Uterus (tissue), 4 donors: ENCODE data around the gene BIK. TPM values are rescaled to one million over a fixed set of nuclear protein-coding genes. Genes with fewer than 3 reads are reported as not detected.

Source experiments
- DNase-seq, 2 donors: peaks; one replicate each; pipeline ENCODE4 v3.0.0-alpha.2; 2019 to 2020
- H3K27ac ChIP-seq, 2 donors: fragments of 200-600 bp; sonication (generic); 1 replicate in 1 of 2; 2 replicates in 1 of 2; pipeline ENCODE4 v1.5.1; 2016 to 2018
- H3K27me3 ChIP-seq, 2 donors: fragments of 200-600 bp; sonication (generic); one replicate each; pipeline ENCODE4 v1.5.1; 2018 to 2019; ENCODE audit warnings: control low read depth in 1 of 2
- H3K36me3 ChIP-seq, 2 donors: fragments of 200-600 bp; sonication (generic); one replicate each; pipeline ENCODE4 v1.5.1; 2019; ENCODE audit warnings: control low read depth in 1 of 2
- H3K4me1 ChIP-seq, 2 donors: fragments of 200-600 bp; sonication (generic); one replicate each; pipeline ENCODE4 v1.5.1; 2018 to 2019; ENCODE audit warnings: control low read depth in 1 of 2
- H3K4me3 ChIP-seq, 2 donors: fragments of 200-600 bp; sonication (generic); 1 replicate in 1 of 2; 2 replicates in 1 of 2; pipeline ENCODE4 v1.5.1; 2018 to 2019; ENCODE audit warnings: mild to moderate bottlenecking in 1 of 2
- H3K9me3 ChIP-seq, 2 donors: fragments of 200-600 bp; sonication (generic); one replicate each; pipeline ENCODE4 v1.5.1; 2019; ENCODE audit warnings: control low read depth in 1 of 2
- POLR2A ChIP-seq, 2 donors: fragments of 450-650 bp; IDR thresholded peaks; one replicate each; pipeline ENCODE4 v1.6.1; 2016; ENCODE audit warnings: antibody characterized with exemption in 2 of 2, mild to moderate bottlenecking in 1 of 2, moderate library complexity in 1 of 2
- intact Hi-C: fragments of 100-400 bp; cut with DNase I; formaldehyde crosslinking; loops from one replicate; pipeline ENCODE4 v1.15.1; 2023; ENCODE audit warnings: low total_unique reads
- total RNA-seq, 4 donors: library from RNA; depleted of rRNA in 3 of 4; stranded (reverse); fragments of >200 nt in 3 of 4; gene quantifications; one replicate each; pipeline versions ENCODE4 v1.1.0 to v1.2.4, GENCODE V29; 2014 to 2023
- TF ChIP-seq, protein P1 (sequence below), 4 experiments: fragments of 200-600 bp in 2 of 4; fragments of 450-650 bp in 2 of 4; sonication (generic) in 2 of 4; IDR thresholded peaks; one replicate each; pipeline ENCODE4 v1.5.1; 2016 to 2019; ENCODE audit warnings: antibody characterized with exemption in 4 of 4, mild to moderate bottlenecking in 2 of 4, moderate library complexity in 1 of 4
- donor health status: DM: yes; HTN: yes; CAD: no.

The BIK gene
- total RNA-seq, 4 donors from 2014 or later = 0.49 to 0.77 (median 0.76) TPM; not detected in 1

DNA sequence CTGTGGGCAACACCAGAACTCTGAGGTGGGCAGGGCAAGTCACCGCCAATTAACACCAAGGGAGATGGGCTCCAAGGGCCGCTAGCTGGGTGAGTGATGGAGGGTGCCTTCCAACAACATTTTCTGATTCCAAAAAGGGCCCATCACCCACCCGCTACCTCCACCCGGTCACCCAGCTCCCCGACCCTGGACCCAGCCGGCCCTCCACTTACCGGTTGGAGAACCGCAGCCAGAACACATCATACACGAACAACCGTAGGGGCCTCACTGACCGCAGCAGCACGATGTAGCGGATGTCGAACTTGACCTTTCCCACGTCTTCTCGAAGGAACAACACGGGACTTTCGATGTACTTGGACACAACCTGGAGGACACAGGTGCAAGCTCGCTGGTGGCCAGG, 61.6 kb downstream of the BIK start:
- Histone ChIP-seq H3K27ac (no peak overlapping the region), H3K9me3 (no peaks in the 10 kb centered on the region), H3K4me1 (no peaks in the 10 kb centered on the region), H3K4me3 (no peak overlapping the region), H3K27me3 (no peaks in the 10 kb centered on the region), H3K36me3 (no peaks in the 10 kb centered on the region)
- intact Hi-C loops = no loop called here
- no peak for TF ChIP-seq POLR2A (IDR thresholded peaks at IDR 0.05)
- TF ChIP-seq, protein P1, sequence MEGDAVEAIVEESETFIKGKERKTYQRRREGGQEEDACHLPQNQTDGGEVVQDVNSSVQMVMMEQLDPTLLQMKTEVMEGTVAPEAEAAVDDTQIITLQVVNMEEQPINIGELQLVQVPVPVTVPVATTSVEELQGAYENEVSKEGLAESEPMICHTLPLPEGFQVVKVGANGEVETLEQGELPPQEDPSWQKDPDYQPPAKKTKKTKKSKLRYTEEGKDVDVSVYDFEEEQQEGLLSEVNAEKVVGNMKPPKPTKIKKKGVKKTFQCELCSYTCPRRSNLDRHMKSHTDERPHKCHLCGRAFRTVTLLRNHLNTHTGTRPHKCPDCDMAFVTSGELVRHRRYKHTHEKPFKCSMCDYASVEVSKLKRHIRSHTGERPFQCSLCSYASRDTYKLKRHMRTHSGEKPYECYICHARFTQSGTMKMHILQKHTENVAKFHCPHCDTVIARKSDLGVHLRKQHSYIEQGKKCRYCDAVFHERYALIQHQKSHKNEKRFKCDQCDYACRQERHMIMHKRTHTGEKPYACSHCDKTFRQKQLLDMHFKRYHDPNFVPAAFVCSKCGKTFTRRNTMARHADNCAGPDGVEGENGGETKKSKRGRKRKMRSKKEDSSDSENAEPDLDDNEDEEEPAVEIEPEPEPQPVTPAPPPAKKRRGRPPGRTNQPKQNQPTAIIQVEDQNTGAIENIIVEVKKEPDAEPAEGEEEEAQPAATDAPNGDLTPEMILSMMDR (IDR thresholded peaks at IDR 0.05) = no peak
- no peak for DNase-seq

DNA sequence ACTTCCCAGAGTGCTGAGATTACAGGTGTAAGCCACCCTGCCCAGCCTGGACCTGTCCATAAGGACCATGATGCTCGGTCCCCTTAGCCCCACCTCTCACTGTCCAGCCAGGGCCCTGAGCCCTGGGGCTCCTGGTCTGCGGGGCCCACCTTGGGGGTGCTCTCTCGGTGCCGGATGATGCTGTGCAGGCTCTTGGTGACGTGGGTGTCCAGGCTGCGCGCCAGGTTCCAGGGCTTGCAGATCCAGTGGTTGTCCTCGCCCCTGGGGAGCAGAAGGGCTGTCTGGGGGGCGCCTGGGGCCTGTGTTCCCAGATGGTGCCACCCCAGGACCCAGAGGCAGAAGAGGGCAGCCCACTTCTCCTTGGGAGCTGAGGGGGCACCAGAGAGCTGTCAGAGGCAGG, 63.0 kb downstream of the BIK start:
- TF ChIP-seq POLR2A (IDR thresholded peaks at IDR 0.05) = no peak
- TF ChIP-seq, protein P1 (IDR thresholded peaks at IDR 0.05) = no peak
- Histone ChIP-seq H3K4me3 (no peak overlapping the region), H3K27ac (no peak overlapping the region), H3K36me3 (no peaks in the 10 kb centered on the region), H3K4me1 (no peaks in the 10 kb centered on the region), H3K27me3 (no peaks in the 10 kb centered on the region), H3K9me3 (no peaks in the 10 kb centered on the region)
- DNase-seq = no peak
- intact Hi-C loops = no loop called here

DNA sequence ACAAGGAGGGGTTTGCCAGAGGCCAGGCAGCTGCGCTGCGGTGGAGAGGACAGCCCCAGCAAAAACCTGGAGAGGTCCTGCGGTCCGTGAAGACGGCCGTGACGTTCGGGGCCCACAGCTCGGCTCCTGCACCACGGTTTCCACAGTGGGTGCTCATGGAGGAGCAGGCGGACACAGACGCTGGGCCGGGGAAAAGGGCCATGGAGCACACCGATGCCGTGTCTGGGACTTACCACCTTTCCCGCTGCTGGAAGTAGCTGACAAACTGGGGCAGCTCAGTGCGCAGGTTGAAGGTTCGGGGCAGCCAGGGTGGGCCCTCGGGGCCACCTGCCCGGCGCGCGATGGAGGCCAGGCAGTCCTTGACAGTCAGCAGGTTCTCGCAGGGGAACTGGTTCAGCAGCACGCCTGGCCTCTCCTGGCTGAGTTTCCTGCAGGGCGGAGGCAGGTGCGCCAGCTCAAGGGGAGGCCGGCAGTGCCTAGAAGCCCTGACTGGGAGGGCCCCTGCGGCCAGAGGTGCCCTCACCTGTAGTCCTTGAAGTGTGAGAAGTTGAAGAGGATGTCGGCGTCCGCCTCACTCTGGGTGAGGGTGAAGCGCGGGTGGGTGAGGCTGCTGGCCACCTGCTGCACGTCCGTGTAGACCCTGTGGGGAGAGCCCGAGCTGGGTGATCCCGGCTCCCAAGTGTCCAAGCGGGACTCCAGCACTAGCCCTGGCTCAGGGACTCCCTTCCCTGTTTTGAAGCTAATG, 63.6 kb downstream of the BIK start:
- TF ChIP-seq POLR2A (IDR thresholded peaks at IDR 0.05) = no peak
- TF ChIP-seq, protein P1 (IDR thresholded peaks at IDR 0.05) = no peak
- no peak overlapping the region for H3K4me3 ChIP-seq
- no peaks in the 10 kb centered on the region for H3K9me3 ChIP-seq
- no peaks in the 10 kb centered on the region for H3K4me1 ChIP-seq
- no peaks in the 10 kb centered on the region for H3K36me3 ChIP-seq
- intact Hi-C loops = no loop called here
- no peaks in the 10 kb centered on the region for H3K27me3 ChIP-seq
- no peak overlapping the region for H3K27ac ChIP-seq
- DNase-seq = no peak

DNA sequence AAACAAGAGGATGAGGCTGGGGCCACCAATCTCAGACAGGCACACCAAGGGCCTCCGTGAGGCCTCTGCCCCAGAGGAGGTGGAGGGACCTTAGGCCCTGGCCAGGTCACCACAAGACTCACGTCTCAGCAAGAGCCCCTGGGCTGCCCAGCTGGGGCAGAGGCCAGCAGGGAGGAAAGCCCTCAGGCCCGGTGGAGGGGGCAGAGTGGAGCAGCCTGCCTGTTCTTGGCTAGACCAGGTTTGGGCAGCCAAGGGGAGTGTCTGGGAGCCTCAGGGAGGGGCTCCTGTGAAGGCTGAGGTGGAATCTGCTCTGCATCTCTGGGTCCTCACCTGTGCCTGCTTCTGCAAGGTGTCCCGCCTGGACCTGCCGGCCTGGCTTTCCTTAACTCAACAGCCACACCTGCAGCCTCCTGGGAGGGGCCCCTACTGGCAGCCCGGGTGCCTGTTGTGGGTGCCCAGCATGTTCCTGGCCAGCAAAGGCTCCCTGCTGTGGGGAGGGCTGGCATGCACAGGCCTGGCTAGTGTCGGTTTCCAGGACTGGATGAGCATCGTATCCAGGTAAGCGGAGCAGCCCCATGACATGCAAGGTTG, 64.5 kb downstream of the BIK start:
- H3K4me3 ChIP-seq = no peak overlapping the region
- H3K9me3 ChIP-seq = no peaks in the 10 kb centered on the region
- H3K27ac ChIP-seq = no peak overlapping the region
- H3K27me3 ChIP-seq = no peaks in the 10 kb centered on the region
- H3K4me1 ChIP-seq = no peaks in the 10 kb centered on the region
- no peak for DNase-seq
- H3K36me3 ChIP-seq = no peaks in the 10 kb centered on the region
- intact Hi-C loops = no loop called here
- TF ChIP-seq POLR2A (IDR thresholded peaks at IDR 0.05) = no peak
- TF ChIP-seq, protein P1 (IDR thresholded peaks at IDR 0.05) = no peak

DNA sequence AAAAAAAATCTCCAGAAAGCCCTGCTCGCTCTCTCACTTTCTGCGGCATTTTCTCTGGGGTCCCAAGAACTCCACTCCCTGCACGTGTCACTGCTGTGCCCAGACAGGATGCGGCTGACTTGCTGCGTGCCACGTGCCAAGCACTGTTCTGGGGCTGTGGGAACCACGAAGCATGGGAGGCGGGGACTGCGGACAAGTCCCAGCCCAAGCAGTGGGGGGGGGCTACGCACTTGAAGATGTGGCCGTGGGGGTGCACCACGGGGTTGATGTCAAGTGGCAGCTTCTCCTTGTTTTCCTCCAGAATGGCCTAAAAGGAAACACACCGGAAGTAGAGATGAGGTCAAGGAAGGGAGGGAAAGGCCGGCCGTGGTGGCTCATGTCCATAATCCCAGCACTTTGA, 65.5 kb downstream of the BIK start:
- TF ChIP-seq, protein P1 (IDR thresholded peaks at IDR 0.05) = no peak
- no peak for TF ChIP-seq POLR2A (IDR thresholded peaks at IDR 0.05)
- Histone ChIP-seq H3K36me3 (no peaks in the 10 kb centered on the region), H3K27me3 (no peaks in the 10 kb centered on the region), H3K9me3 (no peaks in the 10 kb centered on the region), H3K4me3 (no peak overlapping the region), H3K4me1 (no peaks in the 10 kb centered on the region), H3K27ac (no peak overlapping the region)
- no peak for DNase-seq
- intact Hi-C loops = no loop called here
